ENCODE data around the gene BMP6. TPM values are rescaled to one million over a fixed set of nuclear protein-coding genes. Genes with fewer than 3 reads are reported as not detected.
A peak's percentile ranks its signal among the peaks of the same experiment; 100 is the strongest.

BMP6 gene
- total RNA-seq, 2 experiments from 2014 or later = 0.38 to 1.1 TPM

DNA sequence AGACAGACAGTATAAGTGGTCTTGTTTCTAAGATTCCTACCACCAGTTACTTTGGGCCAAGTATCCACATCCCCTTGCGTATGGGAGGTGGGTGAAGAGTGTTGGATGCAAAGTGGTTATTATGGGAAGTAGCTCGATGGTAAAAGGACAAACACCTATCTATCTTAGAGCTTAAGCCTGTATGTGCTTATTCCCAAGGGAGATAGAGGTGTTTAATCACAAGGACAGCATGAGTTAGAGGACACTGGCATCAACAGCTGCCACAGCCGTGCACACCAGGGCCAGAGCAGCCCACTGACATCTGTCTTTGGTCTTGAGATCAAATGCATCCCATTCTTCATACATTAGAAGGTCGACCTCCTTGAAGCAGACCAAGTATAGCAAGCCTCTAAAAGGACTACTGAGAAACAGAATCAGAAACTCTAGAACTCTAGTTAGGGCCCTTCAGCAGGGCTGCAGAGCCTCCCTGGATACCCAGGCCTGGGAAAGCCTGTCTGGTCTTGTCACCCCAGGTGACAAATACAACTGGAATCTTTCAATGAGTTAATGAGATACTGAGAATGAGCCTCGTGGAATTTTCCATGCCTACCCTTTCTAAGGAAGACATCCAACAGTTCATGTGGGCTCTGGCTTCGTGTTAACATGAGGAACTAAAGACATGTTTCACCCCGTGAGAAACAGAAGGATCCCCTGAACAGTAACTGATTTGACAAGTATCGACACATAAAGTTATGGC lies 156.0 kb downstream of the BMP6 start:
- intact Hi-C loops (cut with micrococcal nuclease; ENCODE audit: unreplicated experiment) = loop anchor here (5.0 kb wide), 1 partner anchor 160 kb away; no protein-coding TSS in a partner anchor
- POLR2A ChIA-PET = interaction anchor here (0.7 to 1.0 kb wide), 2 partner anchors 33 to 259 kb away, joined by 3 read pairs; no protein-coding TSS in a partner anchor
- BruUV-seq (replicated peaks) = no TSS peak
- Histone ChIP-seq H3K4me2 (ENCODE audit: low read length) (no peak overlapping the region), H2AFZ (ENCODE audit: low read length) (no peak overlapping the region), H3K36me3 (ENCODE audit: insufficient read depth, low read length) (peaks cover 82% of the 10 kb centered on the region), H3K9me2 (ENCODE audit: insufficient read depth, low read length) (no peaks in the 10 kb centered on the region), H3K79me2 (ENCODE audit: insufficient read depth, low read depth, low read length) (no peaks in the 10 kb centered on the region), H4K20me1 (ENCODE audit: insufficient read depth, low read length) (no peaks in the 10 kb centered on the region), H3K27ac (ENCODE audit: low read depth, low read length, poor library complexity, severe bottlenecking) (no peak overlapping the region), H3K9me3 (ENCODE audit: low read length) (no peaks in the 10 kb centered on the region), H3K4me1 (ENCODE audit: insufficient read depth, low read length, poor library complexity, severe bottlenecking) (no peaks in the 10 kb centered on the region), H3K4me3 (ENCODE audit: low read depth, low read length, poor library complexity, severe bottlenecking) (no peak overlapping the region)
- no peak for DNase-seq (ENCODE audit: low spot score)
- TF ChIP-seq EZH2phosphoT487 (IDR thresholded peaks at IDR 0.05; ENCODE audit: borderline replicate concordance, low read depth, low read length) = no peak
- TF ChIP-seq, protein P1, sequence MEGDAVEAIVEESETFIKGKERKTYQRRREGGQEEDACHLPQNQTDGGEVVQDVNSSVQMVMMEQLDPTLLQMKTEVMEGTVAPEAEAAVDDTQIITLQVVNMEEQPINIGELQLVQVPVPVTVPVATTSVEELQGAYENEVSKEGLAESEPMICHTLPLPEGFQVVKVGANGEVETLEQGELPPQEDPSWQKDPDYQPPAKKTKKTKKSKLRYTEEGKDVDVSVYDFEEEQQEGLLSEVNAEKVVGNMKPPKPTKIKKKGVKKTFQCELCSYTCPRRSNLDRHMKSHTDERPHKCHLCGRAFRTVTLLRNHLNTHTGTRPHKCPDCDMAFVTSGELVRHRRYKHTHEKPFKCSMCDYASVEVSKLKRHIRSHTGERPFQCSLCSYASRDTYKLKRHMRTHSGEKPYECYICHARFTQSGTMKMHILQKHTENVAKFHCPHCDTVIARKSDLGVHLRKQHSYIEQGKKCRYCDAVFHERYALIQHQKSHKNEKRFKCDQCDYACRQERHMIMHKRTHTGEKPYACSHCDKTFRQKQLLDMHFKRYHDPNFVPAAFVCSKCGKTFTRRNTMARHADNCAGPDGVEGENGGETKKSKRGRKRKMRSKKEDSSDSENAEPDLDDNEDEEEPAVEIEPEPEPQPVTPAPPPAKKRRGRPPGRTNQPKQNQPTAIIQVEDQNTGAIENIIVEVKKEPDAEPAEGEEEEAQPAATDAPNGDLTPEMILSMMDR (conservative IDR thresholded peaks at IDR 0.05; ENCODE audit: low read length) = no peak
- CTCF ChIA-PET (ENCODE audit: unreplicated experiment) = no interaction called here

DNA sequence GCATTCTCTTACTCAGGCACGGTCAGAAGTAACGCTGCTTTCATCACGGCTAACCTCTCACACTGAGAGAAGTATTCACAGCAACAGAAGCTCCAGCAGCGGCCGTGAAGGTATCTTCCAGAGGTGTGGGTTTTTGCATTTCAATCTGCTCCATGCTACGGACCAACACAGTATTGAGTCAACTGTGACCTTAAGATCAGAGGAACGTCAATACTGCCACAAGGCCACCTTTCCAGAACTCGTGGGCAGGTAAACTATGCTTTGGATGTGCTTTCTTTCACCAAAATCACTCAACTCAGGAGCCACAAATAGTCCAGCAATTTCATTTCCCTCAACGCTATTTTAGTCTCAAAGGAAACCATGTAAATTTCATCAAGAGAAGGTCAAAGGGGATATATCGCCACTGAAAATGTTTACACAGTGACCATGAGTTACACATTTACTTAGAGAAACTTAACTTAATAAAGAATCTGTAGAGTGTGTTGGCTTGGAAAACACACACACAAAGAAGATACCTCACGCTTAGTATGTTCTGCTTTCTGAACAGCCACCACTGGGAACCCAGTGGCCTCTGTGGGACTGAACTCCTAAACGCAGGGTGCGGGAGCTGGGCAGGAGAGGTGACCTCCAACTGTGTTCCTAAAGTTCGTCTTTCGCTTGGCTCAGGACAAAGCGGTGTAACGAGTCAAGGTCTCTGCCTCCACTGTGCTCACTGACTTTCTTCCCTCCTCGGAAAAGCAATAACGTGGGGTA lies 156.8 kb downstream of the BMP6 start:
- ChIA-PET CTCF (ENCODE audit: unreplicated experiment) (no interaction called here), POLR2A (no interaction called here)
- Histone ChIP-seq H3K4me3 (ENCODE audit: low read depth, low read length, poor library complexity, severe bottlenecking) (no peak overlapping the region), H3K4me2 (ENCODE audit: low read length) (no peak overlapping the region), H4K20me1 (ENCODE audit: insufficient read depth, low read length) (no peaks in the 10 kb centered on the region), H3K27ac (ENCODE audit: low read depth, low read length, poor library complexity, severe bottlenecking) (no peak overlapping the region), H3K9me3 (ENCODE audit: low read length) (no peaks in the 10 kb centered on the region), H3K79me2 (ENCODE audit: insufficient read depth, low read depth, low read length) (no peaks in the 10 kb centered on the region), H3K36me3 (ENCODE audit: insufficient read depth, low read length) (peaks cover 89% of the 10 kb centered on the region), H2AFZ (ENCODE audit: low read length) (no peak overlapping the region), H3K4me1 (ENCODE audit: insufficient read depth, low read length, poor library complexity, severe bottlenecking) (no peaks in the 10 kb centered on the region), H3K9me2 (ENCODE audit: insufficient read depth, low read length) (no peaks in the 10 kb centered on the region)
- DNase-seq (ENCODE audit: low spot score) = no peak
- BruUV-seq (replicated peaks) = TSS peak; percentile 42
- no peak for TF ChIP-seq EZH2phosphoT487 (IDR thresholded peaks at IDR 0.05; ENCODE audit: borderline replicate concordance, low read depth, low read length)
- TF ChIP-seq, protein P1 (conservative IDR thresholded peaks at IDR 0.05; ENCODE audit: low read length) = no peak
- intact Hi-C loops (cut with micrococcal nuclease; ENCODE audit: unreplicated experiment) = loop anchor here (5.0 kb wide), 1 partner anchor 160 kb away; no protein-coding TSS in a partner anchor

Measured in OCI-LY7 (cell line).